Neuronal stem cell (in vitro differentiated cells): ENCODE results near the gene DUSP7.
A peak's percentile ranks its signal among the peaks of the same experiment; 100 is the strongest.

Source experiments
- DNase-seq: peaks from one replicate; pipeline ENCODE4 v3.0.0-alpha.2; 2013; ENCODE audit warnings: low spot score
- H2AFZ ChIP-seq: one replicate; pipeline ENCODE4 v1.6.1; 2013; ENCODE audit warnings: mild to moderate bottlenecking, low read length, inconsistent platforms
- H2AK5ac ChIP-seq: 2 replicates; pipeline ENCODE4 v1.6.1; 2013; ENCODE audit warnings: low read depth, mild to moderate bottlenecking, inconsistent platforms, low read length, moderate library complexity, mixed read lengths
- H2BK120ac ChIP-seq: 2 replicates; pipeline ENCODE4 v1.6.1; 2013; ENCODE audit warnings: low read depth, mild to moderate bottlenecking, inconsistent platforms, low read length, moderate library complexity, mixed read lengths
- H2BK12ac ChIP-seq: one replicate; pipeline ENCODE4 v1.6.1; 2013; ENCODE audit warnings: low read length, inconsistent platforms
- H2BK15ac ChIP-seq: 2 replicates; pipeline ENCODE4 v1.6.1; 2013; ENCODE audit warnings: mild to moderate bottlenecking, low read length, inconsistent platforms, mixed read lengths
- H2BK5ac ChIP-seq: one replicate; pipeline ENCODE4 v1.6.1; 2013; ENCODE audit warnings: inconsistent platforms, mild to moderate bottlenecking, low read length, moderate library complexity
- H3K14ac ChIP-seq: one replicate; pipeline ENCODE4 v1.6.1; 2013; ENCODE audit warnings: low read length, inconsistent platforms
- H3K18ac ChIP-seq: 2 replicates; pipeline ENCODE4 v1.6.1; 2013; ENCODE audit warnings: low read length, inconsistent platforms
- H3K23ac ChIP-seq: 2 replicates; pipeline ENCODE4 v1.6.1; 2013; ENCODE audit warnings: low read depth, mild to moderate bottlenecking, mixed read lengths, low read length, inconsistent platforms; ENCODE audit not compliant: poor library complexity
- H3K27ac ChIP-seq: replicated peaks from 3 replicates; pipeline ENCODE4 v1.5.1; 2013; ENCODE audit warnings: low read length, inconsistent platforms
- H3K27me3 ChIP-seq, 3 experiments: 2 replicates each; pipeline ENCODE4 v1.6.1; 2013; ENCODE audit warnings: low read length in 3 of 3, mild to moderate bottlenecking in 2 of 3, inconsistent platforms in 1 of 3, low read depth in 1 of 3, mixed read lengths in 1 of 3, moderate library complexity in 1 of 3; ENCODE audit not compliant: control insufficient read depth in 3 of 3, insufficient read depth in 3 of 3
- H3K36me3 ChIP-seq, 2 donors: replicated peaks in 1 of 2; 2 replicates each; pipeline ENCODE4 v1.6.1; 2013; ENCODE audit warnings: low read length in 2 of 2; ENCODE audit not compliant: control insufficient read depth in 2 of 2, insufficient read depth in 2 of 2
- H3K4ac ChIP-seq: 2 replicates; pipeline ENCODE4 v1.6.1; 2013; ENCODE audit warnings: inconsistent platforms, mild to moderate bottlenecking, low read length, moderate library complexity
- H3K4me1 ChIP-seq, 2 donors: 1 replicate in 1 of 2; 2 replicates in 1 of 2; pipeline ENCODE4 v1.6.1; 2013; ENCODE audit warnings: low read length in 2 of 2, low read depth in 1 of 2; ENCODE audit not compliant: control insufficient read depth in 2 of 2, insufficient read depth in 1 of 2
- H3K4me2 ChIP-seq: one replicate; pipeline ENCODE4 v1.6.1; 2013; ENCODE audit warnings: mild to moderate bottlenecking, low read length, inconsistent platforms; ENCODE audit not compliant: insufficient read depth, poor library complexity, severe bottlenecking
- H3K4me3 ChIP-seq, 2 donors: 2 replicates each; pipeline ENCODE4 v1.5.1; 2013; ENCODE audit warnings: low read length in 2 of 2, mild to moderate bottlenecking in 2 of 2, inconsistent platforms in 1 of 2, moderate library complexity in 1 of 2
- H3K79me1 ChIP-seq: one replicate; pipeline ENCODE4 v1.6.1; 2013; ENCODE audit warnings: low read depth, mild to moderate bottlenecking, inconsistent platforms, low read length, moderate library complexity
- H3K9ac ChIP-seq: one replicate; pipeline ENCODE4 v1.6.1; 2013; ENCODE audit warnings: mild to moderate bottlenecking, low read depth, low read length, inconsistent platforms; ENCODE audit not compliant: poor library complexity
- H3K9me3 ChIP-seq, 2 donors: replicated peaks in 1 of 2; 2 replicates each; pipeline versions ENCODE3 to v1.6.1; 2013; ENCODE audit warnings: low read length in 2 of 2, mild to moderate bottlenecking in 2 of 2, inconsistent platforms in 1 of 2, low read depth in 1 of 2, mixed read lengths in 1 of 2, moderate library complexity in 1 of 2; ENCODE audit not compliant: control insufficient read depth in 2 of 2, insufficient read depth in 1 of 2
- H4K8ac ChIP-seq: one replicate; pipeline ENCODE4 v1.6.1; 2013; ENCODE audit warnings: low read depth, mild to moderate bottlenecking, inconsistent platforms, low read length, moderate library complexity
- H4K91ac ChIP-seq: one replicate; pipeline ENCODE4 v1.6.1; 2013; ENCODE audit warnings: low read length, low read depth, mild to moderate bottlenecking, inconsistent platforms; ENCODE audit not compliant: poor library complexity
- WGBS, 2 donors: extraction: QIAGEN DNeasy Blood & Tissue Kit; methylation state at CpG; one replicate each; pipeline ENCODE4 v1.1.7; 2013; ENCODE audit warnings: missing lambda C conversion rate in 2 of 2, mixed read lengths in 1 of 2; ENCODE audit not compliant: insufficient read length in 2 of 2, insufficient replicate concordance in 1 of 2; ENCODE audit errors: extremely low coverage in 2 of 2; 5-methylcytosine and 5-hydroxymethylcytosine counted together

Gene DUSP7

DNA sequence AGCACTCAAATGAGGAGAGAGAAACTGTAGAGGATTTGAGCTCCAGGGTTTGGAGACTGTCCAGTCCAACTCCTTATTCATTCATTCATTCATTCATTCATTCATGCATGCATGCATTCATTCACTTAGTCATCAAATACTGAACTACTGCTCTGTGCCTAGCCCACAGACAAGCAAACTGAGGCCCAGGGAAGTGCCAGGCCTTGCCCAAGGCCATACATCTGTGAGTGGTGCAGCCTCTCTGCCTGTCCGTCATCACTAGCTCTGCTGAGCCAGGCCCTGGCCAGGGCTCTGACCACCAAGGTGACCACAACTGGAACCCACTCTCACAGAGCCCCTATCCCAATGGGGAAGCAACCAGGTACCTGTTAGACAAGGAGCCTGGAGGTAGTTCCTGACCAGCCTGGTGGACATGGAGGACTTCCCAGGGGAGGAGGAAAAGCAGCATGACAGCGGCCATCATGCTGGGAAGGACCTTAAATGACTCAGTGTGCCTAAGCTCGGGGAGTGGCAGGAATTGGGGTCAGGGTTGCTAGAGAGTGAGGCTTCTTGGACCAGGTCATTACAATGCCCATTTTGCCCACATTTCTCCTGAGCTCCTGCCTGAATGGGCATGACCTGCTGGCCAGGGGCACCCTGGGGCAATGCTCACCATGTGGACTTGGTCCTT is 33.1 kb downstream of the DUSP7 start:
- no peak overlapping the region for H3K4ac ChIP-seq
- no peaks in the 10 kb centered on the region for H3K36me3 ChIP-seq
- no peak overlapping the region for H4K91ac ChIP-seq
- DNase-seq, result no peak
- peaks cover 0 to 23% (median 0%) of the 10 kb centered on the region in 3 experiments for H3K27me3 ChIP-seq
- peak overlapping the region; percentile 82 for H2AFZ ChIP-seq
- no peak overlapping the region for H2BK120ac ChIP-seq
- peaks cover 30 to 33% of the 10 kb centered on the region in 2 donors for H3K4me1 ChIP-seq
- peak overlapping the region; percentile 47 for H2BK5ac ChIP-seq
- H2AK5ac ChIP-seq, result no peak overlapping the region
- peak overlapping the region; percentile 85 for H3K18ac ChIP-seq
- H4K8ac ChIP-seq, result no peak overlapping the region
- no CpG with 5 or more reads among the region's 3 CpGs for WGBS, 2 donors
- H3K4me3 ChIP-seq, result no peak overlapping the region
- peak overlapping the region; percentile 1 for H2BK15ac ChIP-seq
- peak overlapping the region; percentile 61 for H3K14ac ChIP-seq
- peak overlapping the region; percentile 63 for H3K9ac ChIP-seq
- H3K79me1 ChIP-seq, result peaks cover 2% of the 10 kb centered on the region
- no peak overlapping the region for H3K4me2 ChIP-seq
- no peak overlapping the region for H3K27ac ChIP-seq
- peak overlapping the region; percentile 14 for H2BK12ac ChIP-seq
- H3K23ac ChIP-seq, result no peak overlapping the region
- no peaks in the 10 kb centered on the region for H3K9me3 ChIP-seq

DNA sequence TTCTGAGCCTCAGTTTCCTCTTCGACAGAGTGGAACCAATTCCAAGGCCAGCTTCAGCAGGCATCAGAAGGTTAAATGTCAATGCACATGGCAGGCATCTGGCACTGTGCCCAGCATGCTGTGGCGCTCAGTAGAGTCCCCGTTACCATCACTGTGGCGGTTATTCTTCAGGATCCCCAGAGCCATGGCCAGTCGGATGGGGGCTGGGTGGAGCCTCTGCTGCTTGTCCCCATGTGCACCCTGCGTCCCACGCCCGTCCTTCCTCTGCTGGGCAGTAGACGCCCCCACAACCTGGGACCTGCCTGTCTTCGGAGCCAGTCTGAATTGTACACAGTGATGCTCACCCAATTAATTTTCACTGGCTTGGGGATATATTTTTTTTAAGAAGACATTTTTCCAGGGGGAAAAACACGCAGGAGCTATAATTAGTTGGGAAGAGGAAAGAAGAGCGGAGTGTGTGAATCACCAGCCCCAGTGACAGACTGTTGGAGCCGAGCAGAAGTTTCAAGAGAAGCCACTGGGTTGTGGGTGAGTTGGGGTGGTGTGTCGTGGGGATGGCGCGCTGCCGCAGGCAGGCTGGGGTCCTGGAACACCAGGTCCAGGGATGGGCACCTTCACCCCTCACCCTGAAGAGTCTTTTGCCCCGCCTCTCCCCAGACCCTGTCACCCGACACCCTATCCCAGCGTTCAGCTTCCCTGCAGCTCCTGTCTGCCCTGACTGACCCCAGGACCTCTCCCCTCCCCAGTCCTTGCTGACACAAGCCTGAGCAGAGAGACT is 33.9 kb downstream of the DUSP7 start:
- no peak overlapping the region for H2BK5ac ChIP-seq
- no peak overlapping the region for H3K9ac ChIP-seq
- H3K18ac ChIP-seq, result peak overlapping the region; percentile 12
- no peaks in the 10 kb centered on the region for H3K36me3 ChIP-seq
- no peak overlapping the region for H2AFZ ChIP-seq
- no peak overlapping the region for H2BK120ac ChIP-seq
- H4K91ac ChIP-seq, result no peak overlapping the region
- no peak overlapping the region for H2BK12ac ChIP-seq
- WGBS, 2 donors, result no CpG with 5 or more reads among the region's 20 CpGs
- H3K4me2 ChIP-seq, result no peak overlapping the region
- H2AK5ac ChIP-seq, result peak overlapping the region; percentile 97
- H3K27ac ChIP-seq, result no peak overlapping the region
- H3K4me3 ChIP-seq, result no peak overlapping the region
- H3K23ac ChIP-seq, result no peak overlapping the region
- H3K14ac ChIP-seq, result peak overlapping the region; percentile 9
- no peak overlapping the region for H3K4ac ChIP-seq
- H3K9me3 ChIP-seq, result no peaks in the 10 kb centered on the region
- no peak for DNase-seq
- H3K79me1 ChIP-seq, result peaks cover 2% of the 10 kb centered on the region
- H3K4me1 ChIP-seq, result peaks cover 30 to 33% of the 10 kb centered on the region in 2 donors
- H4K8ac ChIP-seq, result no peak overlapping the region
- peak overlapping the region; percentile 61 for H2BK15ac ChIP-seq
- H3K27me3 ChIP-seq, result peaks cover 0 to 23% (median 0%) of the 10 kb centered on the region in 3 experiments

GRCh38 chr3:52021489-52022268 is 34.7 kb downstream of the DUSP7 start:
- no peak overlapping the region for H3K14ac ChIP-seq
- peak overlapping the region; percentile 14 for H2BK120ac ChIP-seq
- no peak overlapping the region for H2AFZ ChIP-seq
- H3K4me2 ChIP-seq, result no peak overlapping the region
- H3K27ac ChIP-seq, result no peak overlapping the region
- WGBS, 2 donors, result no CpG with 5 or more reads among the region's 10 CpGs
- H3K4ac ChIP-seq, result no peak overlapping the region
- H3K27me3 ChIP-seq, result peaks cover 0 to 23% (median 0%) of the 10 kb centered on the region in 3 experiments
- peaks cover 30 to 33% of the 10 kb centered on the region in 2 donors for H3K4me1 ChIP-seq
- no peak overlapping the region for H2BK5ac ChIP-seq
- no peak overlapping the region for H4K8ac ChIP-seq
- H3K18ac ChIP-seq, result peak overlapping the region; percentile 62
- H4K91ac ChIP-seq, result no peak overlapping the region
- H3K23ac ChIP-seq, result no peak overlapping the region
- DNase-seq, result no peak
- H3K9me3 ChIP-seq, result no peaks in the 10 kb centered on the region
- H2BK12ac ChIP-seq, result peak overlapping the region; percentile 2
- H3K36me3 ChIP-seq, result no peaks in the 10 kb centered on the region
- H2AK5ac ChIP-seq, result peak overlapping the region; percentile 97
- no peak overlapping the region for H3K4me3 ChIP-seq
- H3K9ac ChIP-seq, result peak overlapping the region; percentile 7
- H3K79me1 ChIP-seq, result peaks cover 2% of the 10 kb centered on the region
- peak overlapping the region; percentile 61 for H2BK15ac ChIP-seq
